ENCODE results near the gene DIS3L2.

DNA sequence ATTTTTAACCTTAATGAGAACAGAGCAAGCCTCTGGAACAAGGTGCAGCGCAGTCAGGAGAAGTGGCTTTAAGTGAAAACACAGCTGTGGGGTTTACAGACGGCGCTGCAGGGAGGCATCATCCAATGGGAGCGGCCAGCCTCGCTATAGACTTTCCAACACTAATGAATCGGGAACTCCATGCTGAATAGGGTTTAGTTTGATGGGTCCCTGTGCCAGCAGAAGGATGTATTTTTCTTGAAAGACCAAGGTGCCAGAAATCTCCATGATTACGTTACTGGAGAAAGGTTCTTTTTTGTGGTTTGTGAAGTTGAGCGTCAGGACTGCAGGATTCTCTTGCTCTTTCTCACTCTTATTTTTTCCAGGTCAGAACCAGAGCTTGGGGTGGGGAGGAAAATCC, 329.2 kb downstream of the DIS3L2 start:
- no peak for TF ChIP-seq CTCF (IDR thresholded peaks at IDR 0.05; ENCODE audit: low read depth, low read length)
- TF ChIP-seq EZH2phosphoT487 (IDR thresholded peaks at IDR 0.05; ENCODE audit: low read depth): no peak

All from OCI-LY3 (cell line).